Vagina (tissue), 2 donors: ENCODE data around the gene EME2.

Experiments used
- POLR2A ChIP-seq, 2 donors: fragments of 450-650 bp; IDR thresholded peaks; one replicate each; pipeline ENCODE4 v1.6.1; 2017; ENCODE audit warnings: antibody characterized with exemption in 2 of 2, mild to moderate bottlenecking in 2 of 2, moderate library complexity in 2 of 2
- POLR2AphosphoS5 ChIP-seq, 2 donors: sonication (generic); formaldehyde crosslinking; IDR thresholded peaks; one replicate each; pipeline ENCODE4 v1.9.0; 2017; ENCODE audit warnings: antibody characterized with exemption in 2 of 2, mild to moderate bottlenecking in 2 of 2, low read depth in 1 of 2; ENCODE audit not compliant: insufficient read depth in 1 of 2

DNA sequence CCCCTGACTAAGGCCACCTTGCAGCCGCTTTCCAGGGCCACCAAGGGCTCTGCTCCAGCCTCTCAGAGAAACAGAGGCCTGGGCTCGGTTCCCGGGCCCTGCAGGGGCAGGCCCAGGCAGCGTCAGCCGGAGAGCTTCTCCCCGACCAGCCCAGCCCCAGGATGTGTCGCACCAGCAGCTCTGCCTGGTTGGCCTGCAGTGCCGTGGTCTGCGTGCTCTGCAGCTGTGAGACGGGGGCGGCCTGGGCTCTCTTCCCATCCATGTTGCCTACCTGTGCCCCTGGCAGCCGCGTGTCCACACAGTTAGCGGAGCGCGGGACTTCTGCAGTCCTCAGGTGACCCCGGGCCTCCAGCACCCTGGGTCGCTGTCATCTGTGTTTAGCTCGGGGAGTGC lies 16.1 kb downstream of the EME2 start:
- TF ChIP-seq POLR2A (IDR thresholded peaks at IDR 0.05): no peak
- TF ChIP-seq POLR2AphosphoS5 (IDR thresholded peaks at IDR 0.05; ENCODE audit: insufficient read depth in 1 of 2, low read depth in 1 of 2): no peak
